GM23248 (cell line): ENCODE data around the gene DENND1A. TPM values are rescaled to one million over a fixed set of nuclear protein-coding genes. Genes with fewer than 3 reads are reported as not detected.

Source experiments
- DNase-seq: peaks from one replicate; pipeline ENCODE4 v3.0.0-alpha.2; 2015
- H2AFZ ChIP-seq: fragments of 200-600 bp; sonication (generic); 2 replicates; pipeline ENCODE4 v1.6.1; 2016; ENCODE audit warnings: antibody characterized with exemption
- H3F3A ChIP-seq: fragments of 200-600 bp; sonication (generic); 2 replicates; pipeline ENCODE4 v1.6.1; 2016; ENCODE audit warnings: mild to moderate bottlenecking, antibody characterized with exemption, mixed run types; ENCODE audit not compliant: insufficient read depth
- H3K27ac ChIP-seq: fragments of 200-600 bp; sonication (generic); 2 replicates; pipeline ENCODE4 v1.5.1; 2016; ENCODE audit warnings: mild to moderate bottlenecking
- H3K27me3 ChIP-seq: fragments of 200-600 bp; sonication (generic); replicated peaks from 2 replicates; pipeline ENCODE4 v1.6.1; 2016; ENCODE audit warnings: mild to moderate bottlenecking; ENCODE audit not compliant: insufficient read depth
- H3K36me3 ChIP-seq: fragments of 200-600 bp; sonication (generic); 2 replicates; pipeline ENCODE4 v1.6.1; 2016; ENCODE audit warnings: low read depth, mild to moderate bottlenecking
- H3K4me1 ChIP-seq: fragments of 200-600 bp; sonication (generic); 2 replicates; pipeline ENCODE4 v1.6.1; 2016; ENCODE audit warnings: mild to moderate bottlenecking; ENCODE audit not compliant: insufficient read depth
- H3K4me2 ChIP-seq: fragments of 200-600 bp; sonication (generic); one replicate; pipeline ENCODE4 v1.6.1; 2016; ENCODE audit warnings: mild to moderate bottlenecking; ENCODE audit not compliant: unreplicated experiment
- H3K4me3 ChIP-seq: fragments of 200-600 bp; sonication (generic); 2 replicates; pipeline ENCODE4 v1.5.1; 2016; ENCODE audit warnings: mild to moderate bottlenecking
- H3K79me2 ChIP-seq: fragments of 200-600 bp; sonication (generic); 2 replicates; pipeline ENCODE4 v1.6.1; 2016; ENCODE audit warnings: mild to moderate bottlenecking; ENCODE audit not compliant: insufficient read depth
- H3K9ac ChIP-seq: fragments of 200-600 bp; sonication (generic); 2 replicates; pipeline ENCODE4 v1.6.1; 2016; ENCODE audit warnings: mild to moderate bottlenecking
- H3K9me2 ChIP-seq: fragments of 200-600 bp; sonication (generic); 2 replicates; pipeline ENCODE4 v1.6.1; 2016; ENCODE audit warnings: mixed run types, mild to moderate bottlenecking, moderate library complexity; ENCODE audit not compliant: insufficient read depth
- H3K9me3 ChIP-seq: fragments of 200-600 bp; sonication (generic); one replicate; pipeline ENCODE4 v1.6.1; 2017; ENCODE audit warnings: low read depth
- H4K20me1 ChIP-seq: fragments of 200-600 bp; sonication (generic); 2 replicates; pipeline ENCODE4 v1.6.0; 2016; ENCODE audit not compliant: insufficient read depth
- EZH2 ChIP-seq: fragments of 200-600 bp; sonication (generic); IDR thresholded peaks from 2 replicates; pipeline ENCODE4 v1.6.1; 2018; ENCODE audit warnings: antibody characterized with exemption, mild to moderate bottlenecking; ENCODE audit not compliant: insufficient read depth, poor library complexity, severe bottlenecking
- EZH2phosphoT487 ChIP-seq: fragments of 200-600 bp; sonication (generic); IDR thresholded peaks from 2 replicates; pipeline ENCODE4 v1.6.1; 2018; ENCODE audit warnings: antibody characterized with exemption, moderate library complexity, mild to moderate bottlenecking, low read depth; ENCODE audit not compliant: insufficient read depth
- WGBS, 2 experiments: methylation state at CpG; one replicate each; pipeline ENCODE4 v1.1.6; 2015 to 2017; ENCODE audit warnings: low lambda C conversion rate in 2 of 2, low coverage in 1 of 2; ENCODE audit errors: missing lambda C conversion rate in 2 of 2; 5-methylcytosine and 5-hydroxymethylcytosine counted together
- in situ Hi-C: fragments of 300-500 bp; cut with MboI; formaldehyde crosslinking; loops from 2 replicates; pipeline ENCODE4 v1.15.0; 2020
- polyA plus RNA-seq: library from polyadenylated mRNA; unstranded; fragments of >200 nt; fragmentation: Nextera tagmentation; extraction: Ambion mirVana; gene quantifications from 2 replicates; pipeline ENCODE4 v1.2.1, GENCODE V29; 2016
- total RNA-seq: library from RNA; depleted of rRNA; stranded (reverse); fragments of >200 nt; shearing (Covaris generic); gene quantifications from 2 replicates; pipeline ENCODE4 v1.2.3, GENCODE V29; 2014

DENND1A gene
- total and polyA plus RNA-seq, 2 experiments from 2014 or later: 13.2 to 16.4 TPM

DNA sequence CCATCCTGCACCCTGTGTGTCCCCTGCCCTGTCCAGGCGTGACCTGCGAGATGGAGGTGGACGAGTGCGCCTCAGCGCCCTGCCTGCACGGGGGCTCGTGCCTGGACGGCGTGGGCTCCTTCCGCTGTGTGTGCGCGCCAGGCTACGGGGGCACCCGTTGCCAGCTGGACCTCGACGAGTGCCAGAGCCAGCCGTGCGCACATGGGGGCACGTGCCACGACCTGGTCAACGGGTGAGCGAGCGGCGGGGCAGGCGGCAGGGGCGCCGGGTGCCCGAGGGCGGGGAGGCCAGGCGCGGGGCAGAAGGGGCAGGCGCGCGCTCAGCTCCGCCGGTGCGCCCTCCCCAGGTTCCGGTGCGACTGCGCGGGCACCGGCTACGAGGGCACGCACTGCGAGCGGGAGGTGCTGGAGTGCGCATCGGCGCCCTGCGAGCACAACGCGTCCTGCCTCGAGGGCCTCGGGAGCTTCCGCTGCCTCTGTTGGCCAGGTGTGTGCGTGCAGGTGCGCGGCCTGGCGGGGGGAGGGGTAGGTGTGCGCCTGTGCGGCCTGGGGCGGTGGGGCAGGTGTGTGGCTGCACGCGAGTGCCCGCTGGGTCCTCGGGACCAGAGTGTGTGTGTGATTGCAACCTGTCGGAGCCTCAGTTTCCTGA lies 563.9 kb downstream of the DENND1A start:
- no peak overlapping the region for H2AFZ ChIP-seq
- DNase-seq: no peak
- H3K9me3 ChIP-seq: no peaks in the 10 kb centered on the region
- WGBS, 2 experiments: 80 to 91% methylated on average over 37 to 67 of the region's 67 CpGs
- TF ChIP-seq EZH2phosphoT487 (no peak), EZH2 (no peak)
- H3F3A ChIP-seq: no peaks in the 10 kb centered on the region
- H3K4me2 ChIP-seq: no peak overlapping the region
- no peaks in the 10 kb centered on the region for H3K36me3 ChIP-seq
- no peak overlapping the region for H3K4me3 ChIP-seq
- H3K27me3 ChIP-seq: no peaks in the 10 kb centered on the region
- in situ Hi-C loops: no loop called here
- no peaks in the 10 kb centered on the region for H3K4me1 ChIP-seq
- no peaks in the 10 kb centered on the region for H4K20me1 ChIP-seq
- no peak overlapping the region for H3K9ac ChIP-seq
- H3K27ac ChIP-seq: no peak overlapping the region
- H3K79me2 ChIP-seq: no peaks in the 10 kb centered on the region
- no peaks in the 10 kb centered on the region for H3K9me2 ChIP-seq

DNA sequence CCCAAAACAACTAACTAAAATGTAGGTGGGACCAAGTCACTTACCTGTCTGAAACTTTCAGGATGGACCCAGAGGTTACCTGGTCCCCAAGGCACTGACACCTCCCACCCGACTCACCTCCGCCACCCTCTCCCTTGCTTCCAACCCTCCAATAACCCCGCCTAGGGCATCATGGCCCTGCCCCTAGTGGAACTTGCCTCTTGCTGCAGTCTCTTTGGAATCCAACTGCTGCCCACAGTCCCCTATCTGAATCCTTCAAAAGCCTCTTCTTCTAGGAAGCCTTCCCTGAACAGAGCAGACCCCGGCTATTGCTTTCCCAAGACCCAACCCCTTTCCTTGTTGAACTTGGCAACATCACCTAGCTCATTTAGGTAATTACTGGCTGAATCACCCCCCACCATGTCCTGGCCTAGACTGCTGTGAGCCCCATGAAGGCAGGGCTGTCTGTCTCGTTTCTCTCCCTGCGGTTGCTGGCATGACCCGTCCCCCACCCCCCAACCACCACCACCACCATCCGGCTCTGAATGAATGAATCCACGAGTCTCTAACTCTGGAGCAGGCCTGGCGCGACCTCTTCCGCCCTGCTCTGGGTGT lies 564.5 kb downstream of the DENND1A start:
- Histone ChIP-seq H3K79me2 (no peaks in the 10 kb centered on the region), H3K36me3 (no peaks in the 10 kb centered on the region), H3K27ac (no peak overlapping the region), H2AFZ (no peak overlapping the region), H4K20me1 (no peaks in the 10 kb centered on the region), H3K9me3 (no peaks in the 10 kb centered on the region), H3K4me2 (no peak overlapping the region), H3K4me1 (no peaks in the 10 kb centered on the region), H3K4me3 (no peak overlapping the region), H3K9me2 (no peaks in the 10 kb centered on the region), H3K27me3 (no peaks in the 10 kb centered on the region), H3K9ac (no peak overlapping the region), H3F3A (no peaks in the 10 kb centered on the region)
- TF ChIP-seq EZH2: no peak
- no peak for TF ChIP-seq EZH2phosphoT487
- no peak for DNase-seq
- in situ Hi-C loops: no loop called here
- 76 to 84% methylated on average over 7 to 12 of the region's 12 CpGs for WGBS, 2 experiments

DNA sequence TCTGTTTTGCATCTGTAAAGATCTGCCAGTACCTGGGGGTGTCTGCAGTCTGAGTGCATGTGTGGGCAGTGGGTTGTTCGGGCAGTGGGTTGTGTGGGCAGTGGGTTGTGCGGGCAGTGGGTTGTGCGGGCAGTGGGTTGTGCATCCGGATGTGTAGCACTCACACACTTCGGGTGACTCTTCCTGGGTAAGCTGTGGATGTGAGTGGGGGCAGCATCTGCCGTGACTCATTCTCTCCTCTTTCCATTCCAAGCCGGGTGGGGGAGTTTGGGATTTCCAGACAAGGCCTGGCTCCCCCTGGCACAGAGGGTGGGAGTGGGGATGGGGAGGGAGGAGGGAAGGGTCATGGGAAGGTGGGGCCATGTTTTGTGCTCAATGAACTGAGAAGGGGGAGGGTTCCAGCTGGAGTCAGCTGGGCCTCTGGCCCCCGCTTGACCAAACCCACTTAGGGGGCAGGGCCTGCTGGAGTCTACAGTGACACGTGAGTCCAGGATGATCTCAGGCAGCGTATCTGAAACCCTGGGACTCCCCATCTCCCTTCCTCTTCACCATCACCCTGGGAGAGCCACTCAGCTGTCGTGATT lies 565.6 kb downstream of the DENND1A start:
- H3K27ac ChIP-seq: no peak overlapping the region
- H3K4me2 ChIP-seq: no peak overlapping the region

DNA sequence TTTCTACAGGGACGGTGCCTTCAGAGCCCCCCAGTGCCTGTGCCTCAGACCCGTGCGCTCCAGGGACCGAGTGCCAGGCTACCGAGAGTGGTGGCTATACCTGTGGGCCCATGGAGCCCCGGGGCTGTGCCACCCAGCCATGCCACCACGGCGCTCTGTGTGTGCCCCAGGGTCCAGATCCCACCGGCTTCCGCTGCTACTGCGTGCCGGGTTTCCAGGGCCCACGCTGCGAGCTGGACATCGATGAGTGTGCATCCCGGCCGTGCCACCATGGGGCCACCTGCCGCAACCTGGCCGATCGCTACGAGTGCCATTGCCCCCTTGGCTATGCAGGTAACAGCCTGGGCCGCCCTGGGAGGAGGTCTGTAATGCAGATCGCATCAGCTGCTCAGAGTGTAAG lies 567.1 kb downstream of the DENND1A start:
- Histone ChIP-seq H2AFZ (no peak overlapping the region), H3K36me3 (no peaks in the 10 kb centered on the region), H3K9me3 (no peaks in the 10 kb centered on the region), H3K9me2 (no peaks in the 10 kb centered on the region), H3K4me1 (no peaks in the 10 kb centered on the region), H3K79me2 (no peaks in the 10 kb centered on the region), H3K4me2 (no peak overlapping the region), H3K27ac (no peak overlapping the region), H4K20me1 (no peaks in the 10 kb centered on the region), H3K27me3 (no peaks in the 10 kb centered on the region), H3F3A (no peaks in the 10 kb centered on the region), H3K4me3 (no peak overlapping the region), H3K9ac (no peak overlapping the region)
- TF ChIP-seq EZH2 (no peak), EZH2phosphoT487 (no peak)
- in situ Hi-C loops: no loop called here
- 90 to 92% methylated on average over 23 of the region's 23 CpGs for WGBS, 2 experiments
- no peak for DNase-seq

More for the DNA sequence above, 565.6 kb downstream of the DENND1A start:
- H3K36me3 ChIP-seq: no peaks in the 10 kb centered on the region
- no peaks in the 10 kb centered on the region for H3F3A ChIP-seq
- no peak overlapping the region for H3K4me3 ChIP-seq
- TF ChIP-seq EZH2 (no peak), EZH2phosphoT487 (no peak)
- H3K9ac ChIP-seq: no peak overlapping the region
- H3K9me2 ChIP-seq: no peaks in the 10 kb centered on the region
- in situ Hi-C loops: no loop called here
- H3K79me2 ChIP-seq: no peaks in the 10 kb centered on the region
- no peaks in the 10 kb centered on the region for H3K4me1 ChIP-seq
- H3K9me3 ChIP-seq: no peaks in the 10 kb centered on the region
- H3K27me3 ChIP-seq: no peaks in the 10 kb centered on the region
- no peak overlapping the region for H2AFZ ChIP-seq
- DNase-seq: peak; percentile 52
- H4K20me1 ChIP-seq: no peaks in the 10 kb centered on the region
- 38 to 44% methylated on average over 10 to 11 of the region's 11 CpGs for WGBS, 2 experiments
